ENCODE results near the gene PSMD12.

GRCh38 chr17:67310406-67310805, 56.0 kb downstream of the PSMD12 start:
- TF ChIP-seq CTCF (IDR thresholded peaks at IDR 0.05) (no peak), ZFX (IDR thresholded peaks at IDR 0.05; ENCODE audit: borderline replicate concordance) (no peak)

All from 22Rv1 (cell line).